GM21786 (cell line): Measurements from ENCODE around the gene RSPRY1.

Source experiments
- ATAC-seq: cut with Tn5 transposase; IDR thresholded peaks from one replicate; pipeline ENCODE4 v1.9.1; 2021; ENCODE audit not compliant: unreplicated experiment

The RSPRY1 gene

GRCh38 chr16:57289391-57290257 is 103.5 kb downstream of the RSPRY1 start:
- no peak for ATAC-seq
